OCI-LY3 (cell line): ENCODE measurements around the gene FBXO45.

Source experiments
- H2AFZ ChIP-seq: fragments of 200-600, 300-600 bp; shearing (Covaris generic); 2 replicates; pipeline ENCODE4 v1.6.0; 2014; ENCODE audit warnings: antibody characterized with exemption, low read depth, low read length
- H3K27ac ChIP-seq: fragments of 200-600, 300-600 bp; sonication (generic); 2 replicates; pipeline ENCODE4 v1.5.1; 2014; ENCODE audit warnings: mild to moderate bottlenecking, low read length, moderate library complexity, mixed read lengths
- H3K27me3 ChIP-seq: fragments of 200-600, 300-600 bp; sonication (generic); 2 replicates; pipeline ENCODE4 v1.6.1; 2014; ENCODE audit warnings: low read depth, low read length, mixed read lengths
- H3K36me3 ChIP-seq: fragments of 200-600, 300-600 bp; sonication (generic); replicated peaks from 2 replicates; pipeline ENCODE3; 2014; ENCODE audit warnings: low read depth, low read length, mixed read lengths
- H3K4me1 ChIP-seq: fragments of 300-600, 200-600 bp; sonication (generic); 2 replicates; pipeline ENCODE4 v1.6.1; 2014; ENCODE audit warnings: low read length, mixed read lengths
- H3K4me2 ChIP-seq: fragments of 200-600, 300-600 bp; sonication (generic); 2 replicates; pipeline ENCODE4 v1.6.1; 2014; ENCODE audit warnings: low read length, mixed read lengths
- H3K4me3 ChIP-seq: fragments of 300-600, 200-600 bp; sonication (generic); 2 replicates; pipeline ENCODE4 v1.5.1; 2014; ENCODE audit warnings: antibody characterized with exemption, mild to moderate bottlenecking, low read length, moderate library complexity
- H3K79me2 ChIP-seq: fragments of 300-600, 200-600 bp; shearing (Covaris generic); 2 replicates; pipeline ENCODE4 v1.6.1; 2014; ENCODE audit warnings: mild to moderate bottlenecking, low read length, mixed read lengths
- H3K9ac ChIP-seq: fragments of 300-600, 200-600 bp; shearing (Covaris generic); 2 replicates; pipeline ENCODE4 v1.6.0; 2014; ENCODE audit warnings: mild to moderate bottlenecking, low read length, moderate library complexity
- H3K9me3 ChIP-seq: fragments of 200-600, 300-600 bp; shearing (Covaris generic); 2 replicates; pipeline ENCODE4 v1.6.1; 2014; ENCODE audit warnings: low read length, mixed read lengths; ENCODE audit not compliant: insufficient read depth
- H4K20me1 ChIP-seq: fragments of 200-600, 300-600 bp; sonication (generic); 2 replicates; pipeline ENCODE4 v1.6.1; 2016; ENCODE audit warnings: low read length, mixed read lengths; ENCODE audit not compliant: insufficient read depth
- EZH2phosphoT487 ChIP-seq: fragments of 200-600 bp; shearing (Covaris generic); IDR thresholded peaks from 2 replicates; pipeline ENCODE4 v1.6.1; 2018; ENCODE audit warnings: antibody characterized with exemption, mixed run types, low read depth
- TF ChIP-seq, protein P1 (sequence below): fragments of 200-600, 300-600 bp; sonication (generic); IDR thresholded peaks from 2 replicates; pipeline ENCODE4 v1.5.1; 2014; ENCODE audit warnings: antibody characterized with exemption, low read length, low read depth

FBXO45 gene

DNA sequence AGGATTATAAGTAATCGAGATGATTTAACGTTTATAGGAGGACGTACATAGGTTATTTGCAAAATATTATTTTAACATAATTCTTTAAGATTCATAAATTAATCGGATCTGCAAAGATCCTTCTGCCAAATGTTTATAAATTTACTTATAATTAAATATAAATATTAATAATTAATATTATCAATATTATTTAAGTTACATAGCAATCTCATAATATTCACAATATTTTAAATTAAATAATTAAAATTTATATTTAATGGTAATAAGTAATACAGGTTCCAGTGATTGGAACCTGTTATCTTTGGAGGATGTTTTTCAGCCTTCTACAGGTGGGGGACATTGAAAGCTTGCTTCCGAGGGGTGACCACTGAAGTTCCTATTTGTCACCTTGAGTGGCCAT lies 16.2 kb upstream of the FBXO45 start:
- Histone ChIP-seq H3K4me2 (no peak overlapping the region), H3K4me1 (peaks cover 8% of the 10 kb centered on the region)
- no peak for TF ChIP-seq EZH2phosphoT487
- TF ChIP-seq, protein P1, sequence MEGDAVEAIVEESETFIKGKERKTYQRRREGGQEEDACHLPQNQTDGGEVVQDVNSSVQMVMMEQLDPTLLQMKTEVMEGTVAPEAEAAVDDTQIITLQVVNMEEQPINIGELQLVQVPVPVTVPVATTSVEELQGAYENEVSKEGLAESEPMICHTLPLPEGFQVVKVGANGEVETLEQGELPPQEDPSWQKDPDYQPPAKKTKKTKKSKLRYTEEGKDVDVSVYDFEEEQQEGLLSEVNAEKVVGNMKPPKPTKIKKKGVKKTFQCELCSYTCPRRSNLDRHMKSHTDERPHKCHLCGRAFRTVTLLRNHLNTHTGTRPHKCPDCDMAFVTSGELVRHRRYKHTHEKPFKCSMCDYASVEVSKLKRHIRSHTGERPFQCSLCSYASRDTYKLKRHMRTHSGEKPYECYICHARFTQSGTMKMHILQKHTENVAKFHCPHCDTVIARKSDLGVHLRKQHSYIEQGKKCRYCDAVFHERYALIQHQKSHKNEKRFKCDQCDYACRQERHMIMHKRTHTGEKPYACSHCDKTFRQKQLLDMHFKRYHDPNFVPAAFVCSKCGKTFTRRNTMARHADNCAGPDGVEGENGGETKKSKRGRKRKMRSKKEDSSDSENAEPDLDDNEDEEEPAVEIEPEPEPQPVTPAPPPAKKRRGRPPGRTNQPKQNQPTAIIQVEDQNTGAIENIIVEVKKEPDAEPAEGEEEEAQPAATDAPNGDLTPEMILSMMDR = no peak

DNA sequence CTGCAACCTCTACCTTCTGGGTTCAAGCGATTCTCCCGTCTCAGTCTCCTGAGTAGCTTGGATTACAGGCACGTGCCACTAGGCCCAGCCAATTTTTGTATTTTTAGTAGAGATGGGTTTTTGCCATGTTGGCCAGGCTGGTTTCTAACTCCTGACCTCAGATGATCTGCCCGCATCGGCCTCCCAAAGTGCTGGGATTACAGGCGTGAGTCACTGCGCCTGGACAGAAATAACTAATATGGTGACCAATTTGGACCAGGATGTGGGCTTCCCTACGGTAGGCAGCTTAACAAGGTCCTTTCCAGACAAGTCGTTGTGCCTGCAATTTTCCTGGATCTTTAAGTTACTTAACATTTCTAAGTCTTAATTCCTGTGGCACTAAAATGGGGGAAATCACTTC lies 14.9 kb upstream of the FBXO45 start:
- Histone ChIP-seq H4K20me1 (no peaks in the 10 kb centered on the region), H3K36me3 (peaks cover 3% of the 10 kb centered on the region), H3K27me3 (no peaks in the 10 kb centered on the region), H3K79me2 (no peaks in the 10 kb centered on the region), H3K4me1 (peaks cover 8% of the 10 kb centered on the region), H3K27ac (no peak overlapping the region), H2AFZ (no peak overlapping the region), H3K9me3 (peaks cover 4% of the 10 kb centered on the region; the same call in 1 of the 2 replicates), H3K9ac (no peak overlapping the region), H3K4me3 (no peak overlapping the region), H3K4me2 (no peak overlapping the region)
- no peak for TF ChIP-seq EZH2phosphoT487
- TF ChIP-seq, protein P1 = no peak

More for the DNA sequence above, 16.2 kb upstream of the FBXO45 start:
- Histone ChIP-seq H3K4me3 (no peak overlapping the region), H2AFZ (no peak overlapping the region), H3K27ac (no peak overlapping the region), H3K9me3 (peaks cover 4% of the 10 kb centered on the region; the same call in 1 of the 2 replicates), H4K20me1 (no peaks in the 10 kb centered on the region), H3K79me2 (no peaks in the 10 kb centered on the region), H3K36me3 (peaks cover 3% of the 10 kb centered on the region), H3K27me3 (no peaks in the 10 kb centered on the region), H3K9ac (no peak overlapping the region)

DNA sequence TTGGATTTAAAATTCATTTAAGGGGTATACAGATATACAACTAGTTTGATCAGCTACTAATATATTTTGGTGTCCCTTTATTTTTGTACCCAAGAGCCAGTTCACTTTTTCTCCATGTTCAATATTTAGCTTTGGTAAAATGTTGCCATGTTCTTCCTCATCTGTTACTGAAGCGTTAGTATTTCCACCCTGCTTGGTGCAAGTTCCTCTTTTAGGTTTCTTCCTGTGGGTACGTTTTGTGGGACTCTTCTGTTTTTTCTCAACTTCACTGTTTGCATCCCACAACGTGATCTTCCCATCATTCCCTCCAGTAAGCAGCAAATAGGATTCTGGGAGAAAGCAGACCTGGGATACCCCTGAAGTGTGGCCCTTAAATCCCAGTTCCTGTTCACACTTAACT lies 14.3 kb upstream of the FBXO45 start:
- no peak overlapping the region for H2AFZ ChIP-seq
- TF ChIP-seq EZH2phosphoT487 = no peak
- TF ChIP-seq, protein P1 = no peak
- no peak overlapping the region for H3K4me2 ChIP-seq
- peaks cover 8% of the 10 kb centered on the region for H3K4me1 ChIP-seq
- H3K27me3 ChIP-seq = no peaks in the 10 kb centered on the region
- H3K4me3 ChIP-seq = no peak overlapping the region
- H3K9ac ChIP-seq = no peak overlapping the region
- peaks cover 4% of the 10 kb centered on the region; the same call in 1 of the 2 replicates for H3K9me3 ChIP-seq
- H3K36me3 ChIP-seq = peaks cover 3% of the 10 kb centered on the region
- H3K27ac ChIP-seq = no peak overlapping the region
- no peaks in the 10 kb centered on the region for H3K79me2 ChIP-seq
- H4K20me1 ChIP-seq = no peaks in the 10 kb centered on the region

DNA sequence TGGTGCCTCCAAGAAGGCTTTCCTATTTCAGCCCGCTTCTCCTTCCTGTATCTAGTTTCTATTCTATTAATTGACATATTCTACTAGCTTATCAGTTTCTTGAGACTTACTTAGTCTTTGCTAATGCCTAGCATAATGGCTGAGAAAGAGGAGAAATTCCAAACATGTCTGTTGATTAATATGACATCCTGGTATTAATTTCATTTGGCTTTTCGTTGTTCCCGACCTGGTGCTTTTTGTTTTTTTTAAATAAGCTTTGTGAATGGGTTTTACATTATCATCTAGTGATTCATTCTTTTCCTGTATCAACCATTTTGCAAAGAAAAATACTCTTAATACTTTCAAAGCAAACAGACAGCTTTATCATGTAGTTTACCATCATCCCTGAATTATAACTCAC lies 13.2 kb upstream of the FBXO45 start:
- peaks cover 8% of the 10 kb centered on the region for H3K4me1 ChIP-seq
- H3K4me2 ChIP-seq = no peak overlapping the region
- no peak overlapping the region for H3K27ac ChIP-seq
- no peaks in the 10 kb centered on the region for H3K79me2 ChIP-seq
- H3K36me3 ChIP-seq = peaks cover 3% of the 10 kb centered on the region
- peaks cover 3% of the 10 kb centered on the region; the same call in 1 of the 2 replicates for H3K9me3 ChIP-seq
- H2AFZ ChIP-seq = no peak overlapping the region
- no peaks in the 10 kb centered on the region for H3K27me3 ChIP-seq
- H3K9ac ChIP-seq = no peak overlapping the region
- no peaks in the 10 kb centered on the region for H4K20me1 ChIP-seq
- TF ChIP-seq EZH2phosphoT487 = no peak
- TF ChIP-seq, protein P1 = no peak
- H3K4me3 ChIP-seq = no peak overlapping the region
